ENCODE results near the gene POLR3A.

POLR3A gene

DNA sequence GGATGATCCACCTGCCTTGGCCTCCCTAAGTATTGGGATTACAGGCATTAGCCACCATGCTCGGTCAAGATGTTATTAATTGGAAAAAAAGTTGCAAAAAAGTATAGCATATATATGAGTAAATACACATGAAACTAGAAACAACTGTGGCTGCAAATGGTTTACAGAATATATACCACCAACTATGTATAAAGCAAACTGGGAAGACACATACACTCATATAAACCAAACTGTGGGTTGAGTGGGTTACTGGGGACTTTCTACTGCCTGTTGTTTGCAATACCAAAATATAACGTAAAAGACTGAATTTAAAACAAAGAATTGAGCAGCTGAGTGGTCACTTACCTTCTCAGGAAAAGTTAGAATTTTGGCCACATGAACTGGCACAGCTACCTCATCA lies 8.1 kb downstream of the POLR3A start:
- H3K27me3 Mint-ChIP-seq (ENCODE audit: low read depth): no peaks in the 10 kb centered on the region
- no peak overlapping the region for H3K4me3 Mint-ChIP-seq
- H3K9me3 Mint-ChIP-seq: no peaks in the 10 kb centered on the region
- H3K4me1 Mint-ChIP-seq: no peaks in the 10 kb centered on the region
- H3K27ac Mint-ChIP-seq: no peak overlapping the region
- TF ChIP-seq, protein P1, sequence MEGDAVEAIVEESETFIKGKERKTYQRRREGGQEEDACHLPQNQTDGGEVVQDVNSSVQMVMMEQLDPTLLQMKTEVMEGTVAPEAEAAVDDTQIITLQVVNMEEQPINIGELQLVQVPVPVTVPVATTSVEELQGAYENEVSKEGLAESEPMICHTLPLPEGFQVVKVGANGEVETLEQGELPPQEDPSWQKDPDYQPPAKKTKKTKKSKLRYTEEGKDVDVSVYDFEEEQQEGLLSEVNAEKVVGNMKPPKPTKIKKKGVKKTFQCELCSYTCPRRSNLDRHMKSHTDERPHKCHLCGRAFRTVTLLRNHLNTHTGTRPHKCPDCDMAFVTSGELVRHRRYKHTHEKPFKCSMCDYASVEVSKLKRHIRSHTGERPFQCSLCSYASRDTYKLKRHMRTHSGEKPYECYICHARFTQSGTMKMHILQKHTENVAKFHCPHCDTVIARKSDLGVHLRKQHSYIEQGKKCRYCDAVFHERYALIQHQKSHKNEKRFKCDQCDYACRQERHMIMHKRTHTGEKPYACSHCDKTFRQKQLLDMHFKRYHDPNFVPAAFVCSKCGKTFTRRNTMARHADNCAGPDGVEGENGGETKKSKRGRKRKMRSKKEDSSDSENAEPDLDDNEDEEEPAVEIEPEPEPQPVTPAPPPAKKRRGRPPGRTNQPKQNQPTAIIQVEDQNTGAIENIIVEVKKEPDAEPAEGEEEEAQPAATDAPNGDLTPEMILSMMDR (IDR thresholded peaks at IDR 0.05; ENCODE audit: unreplicated experiment in 3 of 3): no peak
- peaks cover 71% of the 10 kb centered on the region for H3K36me3 Mint-ChIP-seq (ENCODE audit: low read depth)

DNA sequence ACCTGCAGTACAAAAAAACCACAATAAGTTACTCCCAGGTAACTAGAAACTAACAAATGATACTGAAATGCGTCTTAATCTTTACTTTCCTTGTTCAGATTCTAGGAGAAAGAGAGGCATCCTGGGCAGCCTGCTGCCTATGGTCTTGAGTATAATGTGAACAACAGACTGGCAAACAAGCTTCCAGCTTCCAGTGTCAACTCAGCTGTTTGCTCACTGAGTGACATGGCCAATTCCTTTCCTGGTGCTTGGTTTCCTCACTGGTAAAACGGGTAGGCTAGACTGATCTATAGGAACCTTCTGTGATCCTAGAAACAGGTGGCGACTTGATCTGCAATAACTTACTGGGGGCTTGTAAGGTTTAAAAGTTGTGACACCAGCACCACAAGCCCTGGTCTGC lies 10.1 kb downstream of the POLR3A start:
- no peaks in the 10 kb centered on the region for H3K9me3 Mint-ChIP-seq
- no peaks in the 10 kb centered on the region for H3K4me1 Mint-ChIP-seq
- H3K27ac Mint-ChIP-seq: no peak overlapping the region
- H3K36me3 Mint-ChIP-seq (ENCODE audit: low read depth): peaks cover 61% of the 10 kb centered on the region
- no peaks in the 10 kb centered on the region for H3K27me3 Mint-ChIP-seq (ENCODE audit: low read depth)
- H3K4me3 Mint-ChIP-seq: no peak overlapping the region
- TF ChIP-seq, protein P1 (IDR thresholded peaks at IDR 0.05; ENCODE audit: unreplicated experiment in 3 of 3): no peak

DNA sequence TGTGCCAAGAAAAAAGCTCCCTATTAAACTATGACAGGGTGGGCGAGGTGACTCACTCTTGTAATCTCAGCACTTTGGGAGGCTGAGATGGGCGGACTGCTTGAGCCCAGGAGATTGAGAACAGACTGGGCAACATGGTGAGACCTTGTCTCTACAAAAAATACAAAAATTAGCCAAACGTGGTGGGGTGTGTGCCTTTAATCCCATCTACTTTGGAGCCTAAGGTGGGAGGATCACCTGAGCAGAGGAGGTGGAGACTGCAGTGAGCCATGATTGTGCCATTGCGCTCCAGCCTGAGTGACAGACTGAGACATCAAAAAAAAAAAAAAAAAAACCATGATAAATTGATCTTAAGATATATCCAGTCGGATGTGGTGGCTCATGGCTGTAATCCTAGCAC lies 11.5 kb downstream of the POLR3A start:
- H3K4me1 Mint-ChIP-seq: no peaks in the 10 kb centered on the region
- no peak overlapping the region for H3K27ac Mint-ChIP-seq

DNA sequence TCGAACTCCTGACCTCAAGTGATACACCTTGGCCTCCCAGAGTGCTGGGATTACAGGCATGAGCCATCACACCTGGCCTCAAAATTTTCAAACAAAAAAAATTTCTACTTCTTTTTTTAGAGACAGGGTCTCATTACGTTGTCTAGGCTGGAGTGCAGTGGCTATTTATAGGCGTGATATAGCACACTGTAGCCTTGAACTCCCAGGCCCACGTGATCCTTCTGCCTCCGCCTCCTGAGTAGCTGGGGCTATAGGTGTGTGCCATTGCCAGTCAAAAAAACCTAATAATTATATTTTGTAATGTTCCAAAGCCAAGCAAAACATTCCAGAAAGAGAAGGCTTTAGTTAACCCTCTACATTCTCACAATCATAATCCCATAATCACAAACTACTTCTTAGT lies 13.8 kb downstream of the POLR3A start:
- Mint-ChIP-seq H3K27ac (no peak overlapping the region), H3K36me3 (ENCODE audit: low read depth) (peaks cover 51% of the 10 kb centered on the region), H3K27me3 (ENCODE audit: low read depth) (no peaks in the 10 kb centered on the region), H3K9me3 (no peaks in the 10 kb centered on the region), H3K4me3 (no peak overlapping the region), H3K4me1 (no peaks in the 10 kb centered on the region)
- TF ChIP-seq, protein P1 (IDR thresholded peaks at IDR 0.05; ENCODE audit: unreplicated experiment in 3 of 3): no peak

More for the DNA sequence above, 11.5 kb downstream of the POLR3A start:
- H3K4me3 Mint-ChIP-seq: no peak overlapping the region
- H3K36me3 Mint-ChIP-seq (ENCODE audit: low read depth): peaks cover 54% of the 10 kb centered on the region
- no peaks in the 10 kb centered on the region for H3K9me3 Mint-ChIP-seq
- TF ChIP-seq, protein P1 (IDR thresholded peaks at IDR 0.05; ENCODE audit: unreplicated experiment in 3 of 3): no peak
- no peaks in the 10 kb centered on the region for H3K27me3 Mint-ChIP-seq (ENCODE audit: low read depth)

DNA sequence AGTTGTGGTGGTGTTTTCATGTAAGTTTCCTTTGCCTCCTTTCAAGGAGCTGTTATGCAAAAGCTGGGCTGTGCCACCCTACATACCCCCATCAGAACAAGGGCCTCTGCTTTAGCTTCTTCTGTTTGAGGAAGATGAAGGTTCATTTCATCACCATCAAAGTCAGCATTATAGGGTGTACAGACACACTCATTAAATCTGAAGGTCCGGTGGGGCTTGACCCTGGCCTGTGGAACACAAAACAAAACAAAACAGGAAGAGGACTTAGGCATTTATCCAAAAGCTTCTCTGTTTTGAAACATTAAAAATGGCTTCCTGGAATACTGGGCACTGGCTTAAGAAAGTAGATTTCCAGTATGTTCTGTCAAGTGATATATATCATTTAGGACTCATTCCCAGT lies 15.8 kb downstream of the POLR3A start:
- Mint-ChIP-seq H3K9me3 (no peaks in the 10 kb centered on the region), H3K4me1 (no peaks in the 10 kb centered on the region), H3K27ac (no peak overlapping the region), H3K4me3 (no peak overlapping the region), H3K27me3 (ENCODE audit: low read depth) (no peaks in the 10 kb centered on the region), H3K36me3 (ENCODE audit: low read depth) (peaks cover 61% of the 10 kb centered on the region)
- TF ChIP-seq, protein P1 (IDR thresholded peaks at IDR 0.05; ENCODE audit: unreplicated experiment in 3 of 3): no peak

DNA sequence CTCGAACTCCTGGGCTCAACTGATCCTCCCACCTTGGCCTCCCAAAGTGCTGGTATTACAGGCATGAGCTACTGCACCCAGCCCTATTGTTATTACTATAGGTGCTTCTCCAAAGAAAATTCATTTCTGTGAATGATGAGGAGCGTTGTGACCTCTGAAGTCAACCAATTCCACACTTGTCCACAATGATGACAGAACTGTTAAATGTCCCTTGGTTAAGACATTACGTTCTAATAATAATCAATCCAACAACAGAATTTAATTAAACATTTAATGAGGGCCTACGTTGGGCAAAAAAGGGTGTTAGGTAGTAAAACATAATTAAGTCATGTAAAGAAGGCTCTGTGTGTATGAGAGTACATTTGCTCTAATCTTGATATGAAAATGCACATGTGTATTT lies 18.2 kb downstream of the POLR3A start:
- no peak overlapping the region for H3K4me3 Mint-ChIP-seq
- no peaks in the 10 kb centered on the region for H3K27me3 Mint-ChIP-seq (ENCODE audit: low read depth)
- no peaks in the 10 kb centered on the region for H3K4me1 Mint-ChIP-seq
- TF ChIP-seq, protein P1 (IDR thresholded peaks at IDR 0.05; ENCODE audit: unreplicated experiment in 3 of 3): no peak
- H3K9me3 Mint-ChIP-seq: no peaks in the 10 kb centered on the region
- H3K36me3 Mint-ChIP-seq (ENCODE audit: low read depth): peaks cover 64% of the 10 kb centered on the region
- no peak overlapping the region for H3K27ac Mint-ChIP-seq

Data from nephron (organoid).